T-helper 9 cell (primary cell): ENCODE data around the gene HMCN1.
"Not testable (repeated sequence)": the region's sequence is repeated elsewhere in the genome, so short reads cannot be mapped to it uniquely, and the experiment has no call there.

Experiments used
- DNase-seq: peaks from one replicate; pipeline ENCODE4 v3.0.0-alpha.2; 2020

Gene HMCN1

DNA sequence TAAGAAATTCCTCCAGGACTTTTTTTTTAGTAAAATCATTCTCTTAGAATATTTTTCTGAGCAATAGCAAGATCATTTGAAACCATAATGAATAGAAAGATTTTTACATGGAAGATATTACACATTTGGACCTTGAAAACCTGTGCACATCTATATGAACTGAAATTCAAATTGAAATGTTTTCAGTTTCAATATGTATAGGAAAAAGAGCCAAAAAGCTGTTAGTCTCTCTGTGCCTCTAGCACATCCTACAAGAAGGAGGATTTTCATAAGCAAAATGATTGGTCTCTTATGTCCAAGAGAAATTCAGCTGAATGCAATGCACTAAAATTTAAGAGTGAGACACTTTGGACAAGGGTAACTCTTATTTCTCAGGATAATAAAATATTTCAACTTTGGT lies 8.2 kb downstream of the HMCN1 start:
- no peak for DNase-seq

DNA sequence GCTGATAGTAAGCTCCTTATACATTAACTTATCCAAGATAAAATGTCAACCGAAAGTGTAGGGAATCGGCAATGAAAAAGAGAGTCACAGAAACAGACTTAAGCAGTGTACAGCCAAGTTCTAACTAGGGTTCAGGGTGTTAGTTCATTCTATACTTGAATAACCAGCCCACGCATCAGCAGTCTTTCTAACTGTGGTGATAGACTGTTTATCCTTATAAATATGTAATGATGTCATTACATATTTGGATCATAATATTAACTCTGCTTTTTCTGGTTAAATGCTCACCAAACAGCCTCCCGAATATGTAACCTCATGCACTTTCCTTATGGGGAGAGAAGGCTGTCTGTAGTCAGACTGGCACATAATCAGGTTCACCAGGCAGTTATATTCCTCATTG lies 11.0 kb downstream of the HMCN1 start:
- no peak for DNase-seq

DNA sequence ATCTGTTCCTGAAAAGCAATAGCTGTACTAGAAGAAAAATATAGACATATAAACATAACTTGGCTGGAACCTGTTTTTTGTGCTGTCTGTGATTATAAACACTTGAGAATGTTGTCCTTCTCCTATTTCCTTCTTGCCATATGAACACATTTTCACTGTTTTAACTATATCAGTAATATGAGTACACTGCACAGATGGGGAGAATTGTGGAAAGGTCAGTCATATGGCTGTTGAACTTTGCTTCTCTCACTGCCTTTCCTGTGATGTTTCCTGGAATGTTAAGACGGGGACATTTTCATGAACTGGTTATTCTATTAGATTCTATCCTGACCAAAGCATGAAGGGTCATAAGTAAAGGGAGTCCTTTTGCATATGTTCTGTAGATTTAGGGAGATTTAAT lies 24.9 kb downstream of the HMCN1 start:
- no peak for DNase-seq

- DNase-seq = no peak
These were observed 27.6 kb downstream of the HMCN1 start for GRCh38 chr1:185761841-185762240.

DNA sequence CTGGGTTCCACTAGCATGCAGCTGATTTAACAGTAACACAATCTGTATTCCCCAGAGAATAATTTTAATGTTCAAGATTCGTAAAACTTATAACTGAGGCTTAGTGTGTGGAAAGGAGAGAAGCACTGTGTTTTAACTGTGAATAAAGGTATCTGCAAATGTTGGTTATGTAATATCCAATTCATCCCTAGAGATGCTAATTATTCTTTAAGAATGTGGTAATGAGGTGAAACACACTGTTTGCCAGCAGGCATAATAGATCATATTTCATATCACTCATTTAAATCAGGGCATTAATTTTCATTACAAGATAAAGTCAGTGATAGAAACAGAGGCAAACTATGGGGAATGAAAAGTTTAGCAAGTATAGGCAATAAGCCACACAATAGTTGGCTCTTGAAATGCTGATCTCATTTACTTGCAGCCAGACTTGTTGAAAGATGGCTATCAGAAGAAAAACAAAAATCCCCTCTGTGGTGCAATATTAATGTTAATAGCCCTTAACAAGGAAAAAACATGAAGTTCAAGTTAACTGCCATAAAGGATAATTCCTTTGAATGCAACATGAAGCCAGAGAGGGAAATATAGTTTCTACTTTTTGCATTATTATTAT lies 33.4 kb downstream of the HMCN1 start:
- DNase-seq = no peak

DNA sequence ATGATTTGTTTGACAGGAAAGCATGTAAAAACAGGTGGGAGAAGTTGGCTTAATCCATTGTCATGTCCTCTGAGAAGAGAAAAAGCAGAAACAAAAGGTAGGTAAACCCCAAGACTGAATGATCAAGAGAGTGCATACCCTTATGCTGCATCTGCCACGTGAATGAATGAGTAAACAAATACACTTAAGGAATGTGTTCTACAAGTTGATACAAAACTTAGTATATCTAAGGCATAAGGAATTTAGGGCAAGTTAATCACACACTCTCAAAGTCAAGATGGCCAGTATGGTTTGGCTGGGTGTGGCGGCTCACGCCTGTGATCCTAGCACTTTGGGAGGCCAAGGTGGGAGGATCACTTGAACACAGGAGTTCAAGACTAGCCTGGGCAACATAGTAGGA lies 34.2 kb downstream of the HMCN1 start:
- no peak for DNase-seq

- DNase-seq = no peak
These were observed 34.9 kb downstream of the HMCN1 start for GRCh38 chr1:185769136-185769535.

DNA sequence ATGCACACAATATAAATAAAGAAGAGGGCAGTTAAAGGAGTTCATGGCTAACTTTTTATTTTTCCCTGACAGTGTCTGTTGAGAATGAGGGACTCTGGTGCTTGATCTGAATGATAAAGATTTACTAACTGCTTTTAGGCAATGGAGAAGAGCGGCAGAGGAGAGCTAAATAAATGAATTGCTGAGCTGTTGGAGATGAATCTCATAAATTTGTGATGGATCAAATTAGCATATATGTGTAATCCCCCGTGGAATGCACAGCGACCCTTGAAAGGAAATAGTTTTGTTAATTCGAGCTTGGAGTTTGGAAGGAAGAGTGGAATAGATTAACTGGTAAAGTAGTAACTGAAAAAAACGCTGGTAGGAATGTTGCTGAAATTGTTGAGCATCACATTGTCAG lies 40.2 kb downstream of the HMCN1 start:
- no peak for DNase-seq

GRCh38 chr1:185775501-185775900 lies 41.3 kb downstream of the HMCN1 start:
- no peak for DNase-seq

DNA sequence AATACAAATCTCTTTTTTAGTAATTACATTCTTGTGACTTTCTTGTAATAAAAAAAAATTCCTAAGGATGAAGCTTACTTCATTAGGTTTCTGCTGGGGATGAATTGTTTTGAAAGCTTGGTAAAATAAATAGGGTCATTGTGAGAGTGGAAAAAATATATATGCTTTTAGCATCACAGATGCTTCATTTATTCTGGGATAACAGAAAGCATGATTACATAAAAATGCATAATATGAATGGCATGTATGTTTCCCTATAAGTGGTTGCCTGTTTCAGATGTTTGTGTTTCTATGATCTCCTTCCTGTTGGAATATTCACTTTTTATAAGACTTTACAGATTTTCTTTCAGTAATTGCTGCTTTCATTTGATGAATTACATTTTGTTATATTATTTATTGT lies 42.3 kb downstream of the HMCN1 start:
- no peak for DNase-seq

GRCh38 chr1:185783860-185784259 lies 49.7 kb downstream of the HMCN1 start:
- DNase-seq = not testable (repeated sequence)

DNA sequence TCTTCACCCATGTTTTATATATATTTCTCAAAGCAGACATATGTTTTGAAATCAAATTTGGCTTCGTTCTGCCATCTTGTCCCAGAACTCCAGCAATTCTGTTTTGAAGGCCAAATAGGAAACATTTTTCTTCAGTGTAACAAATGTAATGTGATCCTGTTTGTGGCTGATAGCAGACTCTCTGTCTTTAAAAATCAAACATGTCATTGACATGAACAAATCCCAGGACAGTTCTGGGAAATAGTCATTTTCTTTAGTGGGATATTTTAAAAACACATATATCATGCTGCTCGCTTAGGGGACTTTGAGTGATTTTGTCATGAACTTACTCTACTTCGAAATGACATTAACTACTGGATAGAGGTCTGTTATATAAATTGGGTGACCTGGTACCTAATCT lies 51.4 kb downstream of the HMCN1 start:
- no peak for DNase-seq

DNA sequence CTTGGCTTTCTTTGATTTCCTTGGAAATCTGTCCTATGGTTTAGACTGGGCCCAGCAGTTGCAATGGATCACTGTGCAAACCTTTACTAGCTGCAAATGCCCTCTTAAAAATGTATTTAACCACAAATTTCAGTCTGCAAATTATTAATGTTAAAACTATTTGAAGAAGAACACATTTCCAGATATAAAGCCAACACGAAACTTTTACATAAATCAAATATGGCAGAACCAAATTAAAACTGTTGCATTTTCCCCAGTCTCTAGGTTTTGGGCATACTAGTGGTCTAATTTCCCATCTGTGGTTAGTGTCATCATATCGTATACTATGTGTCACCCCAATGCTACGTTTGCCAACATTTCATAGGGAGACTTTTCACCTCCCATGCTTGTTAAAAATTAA lies 52.3 kb downstream of the HMCN1 start:
- no peak for DNase-seq

GRCh38 chr1:185787238-185787637 lies 53.0 kb downstream of the HMCN1 start:
- DNase-seq = no peak

- DNase-seq = no peak
These were observed 54.2 kb downstream of the HMCN1 start for GRCh38 chr1:185788386-185788785.

- no peak for DNase-seq
These were observed 55.5 kb downstream of the HMCN1 start for GRCh38 chr1:185789501-185790193.

DNA sequence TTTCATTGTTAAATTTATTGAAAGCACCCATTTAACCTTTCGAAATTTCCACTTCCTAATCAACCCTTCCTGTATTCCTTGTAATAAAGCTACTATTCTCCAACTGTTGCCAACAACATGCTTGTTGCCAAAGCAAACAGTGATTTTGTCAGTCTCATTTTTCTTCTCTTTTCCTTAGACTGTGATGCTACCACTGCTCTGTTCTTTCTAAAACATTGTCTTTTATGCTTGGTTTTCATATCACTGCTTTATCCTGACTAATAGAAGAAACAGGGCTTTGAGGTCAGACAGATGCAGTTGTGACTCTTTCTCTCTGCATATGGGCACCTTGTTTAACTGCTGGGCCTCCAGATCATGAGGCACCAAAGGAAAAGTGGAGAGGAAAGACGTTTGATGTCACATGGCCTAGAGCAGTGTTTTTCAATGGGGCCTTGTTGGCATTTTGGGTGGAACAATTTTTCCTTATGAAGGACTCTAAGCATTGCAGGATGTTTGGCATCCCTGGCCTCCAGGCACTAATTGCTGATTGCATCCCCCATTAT lies 56.1 kb downstream of the HMCN1 start:
- no peak for DNase-seq

- no peak for DNase-seq
These were observed 57.8 kb downstream of the HMCN1 start for GRCh38 chr1:185792040-185792439.

DNA sequence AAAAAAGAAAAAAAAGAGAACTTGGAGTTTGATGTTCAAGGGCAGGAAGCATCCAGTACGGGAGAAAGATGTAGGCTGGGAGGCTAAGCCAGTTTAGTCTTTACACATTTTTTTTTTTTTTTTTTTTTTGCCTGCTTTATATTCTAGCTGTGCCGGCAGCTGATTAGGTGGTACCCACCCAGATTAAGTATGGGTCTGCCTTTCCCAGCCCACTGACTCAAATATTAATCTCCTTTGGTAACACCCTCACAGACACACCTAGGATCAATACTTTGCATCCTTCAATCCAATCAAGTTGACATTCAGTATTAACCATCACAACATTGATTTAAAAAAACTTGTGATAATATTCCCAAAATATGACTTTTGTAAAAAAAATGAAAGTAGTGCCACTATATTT lies 60.3 kb downstream of the HMCN1 start:
- DNase-seq = not testable (repeated sequence)

- DNase-seq = no peak
These were observed 61.0 kb downstream of the HMCN1 start for GRCh38 chr1:185795181-185795580.

DNA sequence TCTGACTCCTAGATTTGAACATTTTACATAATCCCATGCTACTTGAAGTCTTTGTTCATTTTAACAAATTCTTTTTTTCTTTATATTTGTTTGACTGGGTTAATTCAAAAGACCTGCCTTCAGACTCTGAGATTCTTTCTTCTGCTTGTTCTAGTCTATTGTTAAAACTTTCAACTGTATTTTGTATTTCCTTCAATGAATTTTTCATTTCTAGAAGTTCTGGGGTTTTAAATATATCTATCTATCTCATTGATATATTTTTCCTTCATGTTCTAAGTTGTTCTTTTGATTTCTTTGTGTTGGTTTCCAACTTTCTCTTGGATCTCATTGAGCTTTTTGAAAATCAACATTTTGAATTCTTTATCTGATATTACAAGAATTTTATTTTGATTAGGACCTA lies 64.3 kb downstream of the HMCN1 start:
- no peak for DNase-seq

DNA sequence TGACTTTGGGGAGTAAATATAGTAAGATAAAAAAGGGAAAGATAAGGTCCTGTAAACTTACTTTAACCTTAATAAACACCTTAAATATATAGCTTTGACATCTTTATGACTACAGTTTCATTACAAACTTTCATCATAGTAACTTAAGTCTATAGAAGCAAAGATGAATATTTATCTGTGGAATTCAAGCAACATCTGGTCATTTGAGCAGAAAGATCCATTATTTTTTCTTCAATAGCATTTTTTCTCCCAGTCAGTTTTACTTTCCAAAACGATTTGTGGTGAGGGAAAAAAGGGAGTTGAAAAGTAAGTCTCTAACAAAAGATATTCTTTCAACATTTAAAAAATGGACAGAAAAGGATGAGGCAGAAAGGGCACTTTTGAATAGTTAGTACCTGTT lies 69.0 kb downstream of the HMCN1 start:
- DNase-seq = no peak

- DNase-seq = no peak
These were observed 70.0 kb downstream of the HMCN1 start for GRCh38 chr1:185804206-185804605.

GRCh38 chr1:185804608-185805007 lies 70.4 kb downstream of the HMCN1 start:
- DNase-seq = no peak

- DNase-seq = no peak
These were observed 73.1 kb downstream of the HMCN1 start for GRCh38 chr1:185807275-185807674.
